Fibroblast of villous mesenchyme (primary cell): ENCODE results near the gene CPLX4. TPM values are rescaled to one million over a fixed set of nuclear protein-coding genes. Genes with fewer than 3 reads are reported as not detected.
"Not testable (repeated sequence)": the region's sequence is repeated elsewhere in the genome, so short reads cannot be mapped to it uniquely, and the experiment has no call there.

ENCODE experiments used
- DNase-seq: peaks from one replicate; pipeline ENCODE4 v3.0.0-alpha.2; 2010; ENCODE audit warnings: low read depth
- H3K4me3 ChIP-seq: 2 replicates; pipeline ENCODE4 v1.5.1; 2011; ENCODE audit warnings: low read depth, mild to moderate bottlenecking, low read length
- CTCF ChIP-seq: IDR thresholded peaks from 2 replicates; pipeline ENCODE4 v1.5.1; 2012; ENCODE audit warnings: low read depth, mild to moderate bottlenecking, low read length; ENCODE audit not compliant: insufficient read depth
- total RNA-seq: library from RNA; depleted of rRNA; stranded (reverse); fragments of >200 nt; gene quantifications from 2 replicates; pipeline ENCODE4 v1.2.3, GENCODE V29; 2012

CPLX4 gene
- total RNA-seq, 1 donor: not detected

- no peak for TF ChIP-seq CTCF
- no peak for DNase-seq
- H3K4me3 ChIP-seq: no peak overlapping the region
These were observed 54.3 kb downstream of the CPLX4 start for GRCh38 chr18:59264121-59264571.

- TF ChIP-seq CTCF: no peak
- DNase-seq: no peak
- no peak overlapping the region for H3K4me3 ChIP-seq
These were observed 54.8 kb downstream of the CPLX4 start for GRCh38 chr18:59263661-59264060.

- not testable (repeated sequence) for H3K4me3 ChIP-seq, DNase-seq
These were observed 56.2 kb downstream of the CPLX4 start for GRCh38 chr18:59262243-59262642.

- not testable (repeated sequence) for H3K4me3 ChIP-seq
These were observed 56.6 kb downstream of the CPLX4 start for GRCh38 chr18:59261842-59262241.

GRCh38 chr18:59255491-59255890 is 63.0 kb downstream of the CPLX4 start:
- not testable (repeated sequence) for DNase-seq, H3K4me3 ChIP-seq

More at GRCh38 chr18:59261842-59262241, 56.6 kb downstream of the CPLX4 start:
- not testable (repeated sequence) for DNase-seq

GRCh38 chr18:59249199-59249774 is 69.2 kb downstream of the CPLX4 start:
- peak; percentile 84 for DNase-seq
- H3K4me3 ChIP-seq: no peak overlapping the region
- TF ChIP-seq CTCF: peak; percentile 82

- no peak for DNase-seq
- no peak overlapping the region for H3K4me3 ChIP-seq
- TF ChIP-seq CTCF: no peak
These were observed 71.7 kb downstream of the CPLX4 start for GRCh38 chr18:59246796-59247195.

Other genes with a start within 250 kb of the CPLX4 start
- gene SEC11C, start 178.8 kb downstream of the CPLX4 start, total RNA-seq: 17.4 and 24.6 TPM in 2 replicates
- gene GRP, start 98.5 kb downstream of the CPLX4 start, total RNA-seq: 0.32 TPM in 1 of 2 replicates, not detected in the other
- gene RAX, start 45.2 kb downstream of the CPLX4 start, total RNA-seq: not detected in 2 replicates
- 188 and 268 TPM in 2 replicates for gene LMAN1, start 40.6 kb upstream of the CPLX4 start, total RNA-seq